ENCODE measurements around the gene CDK9. TPM values are rescaled to one million over a fixed set of nuclear protein-coding genes. Genes with fewer than 3 reads are reported as not detected.
"Not testable (repeated sequence)": the region's sequence is repeated elsewhere in the genome, so short reads cannot be mapped to it uniquely, and the experiment has no call there.

CDK9 gene
- total RNA-seq, 1 donor from 2014 or later = 49.9 TPM

DNA sequence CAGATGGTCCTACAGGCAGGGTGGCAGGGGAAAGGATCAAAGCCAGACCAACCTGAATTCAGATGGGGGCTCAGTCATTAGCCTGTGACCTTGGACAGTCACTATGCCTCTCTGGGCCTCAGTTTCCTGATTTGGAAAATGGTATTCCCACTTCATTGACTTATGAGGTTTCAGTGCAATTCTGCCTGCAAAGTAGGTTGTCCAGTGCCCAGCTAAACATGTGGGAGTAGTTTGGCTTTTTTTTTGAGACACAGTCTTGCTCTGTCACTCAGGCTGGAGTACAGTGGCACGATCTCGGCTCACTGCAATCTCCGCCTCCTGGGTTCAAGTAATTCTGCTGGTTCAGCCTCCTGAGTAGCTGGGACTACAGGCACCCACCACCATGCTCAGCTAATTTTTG is 50.7 kb downstream of the CDK9 start:
- ATAC-seq; DNase-seq (ENCODE audit: missing footprints); intact Hi-C loops (cut with DNase I): not testable (repeated sequence)

DNA sequence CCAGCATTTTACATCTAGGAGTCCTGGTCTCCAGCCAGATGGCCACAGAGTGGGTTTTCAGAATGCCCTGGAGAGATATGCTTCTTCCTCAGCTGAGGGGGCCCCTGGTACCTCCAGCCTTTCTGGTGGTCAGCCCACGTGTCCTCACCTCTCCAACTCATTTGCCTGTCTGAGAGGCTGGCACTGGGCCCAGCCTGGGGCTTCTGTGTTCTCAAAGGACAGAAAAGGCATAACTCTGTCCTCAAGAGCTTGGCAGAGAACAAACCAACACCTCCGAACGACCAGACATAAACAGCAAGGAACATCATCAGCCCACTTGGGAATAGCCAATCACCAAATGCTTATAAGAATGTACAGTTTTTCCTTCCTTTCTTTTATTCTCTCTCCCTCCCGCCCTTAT is 51.5 kb downstream of the CDK9 start:
- ATAC-seq (no peak), DNase-seq (ENCODE audit: missing footprints) (peak; percentile 70)

DNA sequence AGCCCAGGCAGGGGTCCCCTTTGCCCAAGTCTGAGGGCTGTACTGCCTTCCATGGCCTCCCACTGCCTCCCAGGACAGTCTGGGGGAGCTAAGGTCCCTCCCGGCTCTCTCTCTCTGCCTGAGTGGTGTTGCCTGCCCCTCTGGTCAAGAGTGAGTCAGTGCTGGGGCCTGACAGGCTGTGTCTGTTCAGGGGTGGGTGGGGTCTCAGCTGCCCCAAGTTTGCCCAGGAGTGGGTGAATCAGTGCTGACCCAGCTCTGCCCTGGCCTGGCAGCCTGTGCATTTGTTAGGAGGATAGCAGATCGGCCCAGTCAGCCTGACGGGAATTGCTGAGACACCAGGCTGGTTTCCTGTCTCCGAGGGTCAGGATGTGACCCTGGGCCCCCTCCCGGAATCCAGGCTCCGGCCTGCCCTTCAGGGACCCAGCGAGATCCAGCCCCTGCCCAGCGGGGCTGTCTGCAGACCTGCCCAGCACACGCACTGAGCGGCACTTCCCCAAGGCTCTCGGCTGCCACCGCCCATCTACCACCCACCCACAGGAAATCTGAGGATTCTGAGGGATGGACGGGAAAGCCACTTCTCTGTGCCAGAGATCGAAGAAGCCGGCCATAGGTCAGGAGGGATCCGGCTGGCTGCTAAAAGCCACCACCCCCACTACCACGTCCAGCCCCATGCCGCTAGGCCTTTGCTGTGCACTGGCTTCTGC is 52.7 kb downstream of the CDK9 start:
- DNase-seq (ENCODE audit: missing footprints) = peak; percentile 88
- intact Hi-C loops (cut with DNase I) = loop anchor here (2.0 kb wide), 1 partner anchor 18 kb away; no protein-coding TSS in a partner anchor
- peak; percentile 77 for ATAC-seq

More for the DNA sequence above, 51.5 kb downstream of the CDK9 start:
- intact Hi-C loops (cut with DNase I) = no loop called here

Small RNA genes within 50 kb of the gene (microRNA-seq; reads per million reads assigned to microRNA genes)
- gene MIR2861 = not detected
- gene MIR3960 = not detected

Other genes starting within 250 kb of the CDK9 start
- 51.5 TPM for gene STXBP1, start 173.8 kb upstream of the CDK9 start, total RNA-seq
- not detected for gene CFAP157, start 79.0 kb upstream of the CDK9 start, total RNA-seq
- gene PTRH1, start 70.4 kb upstream of the CDK9 start, total RNA-seq = 14.2 TPM
- 0.30 TPM for gene TTC16, start 70.0 kb upstream of the CDK9 start, total RNA-seq
- 3.8 TPM for gene TOR2A, start 50.7 kb upstream of the CDK9 start, total RNA-seq
- 21.3 TPM for gene SH2D3C, start 7.4 kb upstream of the CDK9 start, total RNA-seq
- gene FPGS, start 16.8 kb downstream of the CDK9 start, total RNA-seq = 30.2 TPM
- 131 TPM for gene ENG, start 68.6 kb downstream of the CDK9 start, total RNA-seq
- gene AK1, start 91.6 kb downstream of the CDK9 start, total RNA-seq = 880 TPM
- 43.3 TPM for gene ST6GALNAC6, start 113.6 kb downstream of the CDK9 start, total RNA-seq
- gene ST6GALNAC4, start 131.0 kb downstream of the CDK9 start, total RNA-seq = 21.9 TPM
- gene PIP5KL1, start 144.7 kb downstream of the CDK9 start, total RNA-seq = not detected
- 11.9 TPM for gene DPM2, start 151.8 kb downstream of the CDK9 start, total RNA-seq
- gene EEIG1, start 195.0 kb downstream of the CDK9 start, total RNA-seq = 25.3 TPM

Data from Right ventricle myocardium inferior (tissue), 1 donor.